ENCODE results near the gene ZFPL1. TPM values are rescaled to one million over a fixed set of nuclear protein-coding genes. Genes with fewer than 3 reads are reported as not detected.

ZFPL1 gene
- total and polyA plus RNA-seq, 9 of the 15 experiments (the other 6 are each of a cell fraction or from before 2014, with no cell fraction given), result 3.7 to 37.5 (median 22.7) TPM

- TF ChIP-seq RNF219 (CRISPR knock-in tag; IDR thresholded peaks at IDR 0.05), result no peak
- TF ChIP-seq ATF7 (IDR thresholded peaks at IDR 0.05), result peak; percentile 51
- TF ChIP-seq ZNF699 (CRISPR knock-in tag; IDR thresholded peaks at IDR 0.05; ENCODE audit: insufficient replicate concordance), result no peak
- no peak for TF ChIP-seq SMC3 (conservative IDR thresholded peaks at IDR 0.05; ENCODE audit: insufficient read depth, low read depth, low read length)
- no peak for TF ChIP-seq HOXB6 (CRISPR knock-in tag; IDR thresholded peaks at IDR 0.05; ENCODE audit: borderline replicate concordance)
- no peak for TF ChIP-seq SIRT6 (IDR thresholded peaks at IDR 0.05; ENCODE audit: low read depth, low read length)
- TF ChIP-seq ZNF778 (CRISPR knock-in tag; IDR thresholded peaks at IDR 0.05), result no peak
- TF ChIP-seq PYGO2 (tag; IDR thresholded peaks at IDR 0.05), result no peak
- no peak for TF ChIP-seq E2F3 (CRISPR knock-in tag; IDR thresholded peaks at IDR 0.05)
- TF ChIP-seq TAF15 (IDR thresholded peaks at IDR 0.05; ENCODE audit: low read depth, low read length), result no peak
- TF ChIP-seq LARP7 (IDR thresholded peaks at IDR 0.05), result 0 out of 2 replicates have a peak, but pooled peaks have one; percentile 56
- TF ChIP-seq ETS2 (tag; IDR thresholded peaks at IDR 0.05; ENCODE audit: borderline replicate concordance, poor library complexity, severe bottlenecking), result no peak
- no peak for TF ChIP-seq ZNF561 (CRISPR knock-in tag; conservative IDR thresholded peaks at IDR 0.05)
- peak; percentile 55; the same call in 1 of the 2 replicates for TF ChIP-seq MECOM (CRISPR knock-in tag; IDR thresholded peaks at IDR 0.05)
- TF ChIP-seq JUNB (CRISPR knock-in tag; conservative IDR thresholded peaks at IDR 0.05), result no peak
- TF ChIP-seq KAT8 (IDR thresholded peaks at IDR 0.05; ENCODE audit: low read depth), result no peak
- TF ChIP-seq STAT6 (CRISPR knock-in tag; IDR thresholded peaks at IDR 0.05), result no peak
- no peak; the same call in 1 of the 2 replicates for TF ChIP-seq MAX (CRISPR knock-in tag; IDR thresholded peaks at IDR 0.05)
- TF ChIP-seq TAL1 (IDR thresholded peaks at IDR 0.05), result no peak
- peak; percentile 83 for TF ChIP-seq POLR2B (IDR thresholded peaks at IDR 0.05; ENCODE audit: low read depth, partially characterized antibody)
- no peak for TF ChIP-seq RBM15 (IDR thresholded peaks at IDR 0.05; ENCODE audit: insufficient read depth, low read length)
- TF ChIP-seq MAFF (IDR thresholded peaks at IDR 0.05; ENCODE audit: low read length), result no peak
- no peak for TF ChIP-seq RHOXF2B (CRISPR knock-in tag; conservative IDR thresholded peaks at IDR 0.05)
- TF ChIP-seq TARDBP (IDR thresholded peaks at IDR 0.05), result no peak
- no peak for TF ChIP-seq CREB1 (IDR thresholded peaks at IDR 0.05)
- TF ChIP-seq CREB1 (CRISPR knock-in tag; IDR thresholded peaks at IDR 0.05), result no peak
- no peak for TF ChIP-seq HMG20A (CRISPR knock-in tag; conservative IDR thresholded peaks at IDR 0.05)
These were observed 27.9 kb downstream of the ZFPL1 start, which contains the start of gene TM7SF2 (continued) for GRCh38 chr11:65111744-65112545.

Data from K562 (cell line).